SK-N-MC (cell line): ENCODE results near the gene COIL.

Experiments used
- EZH2 ChIP-seq: fragments of 200-600 bp; sonication (generic); IDR thresholded peaks from one replicate; pipeline ENCODE4 v1.6.1; 2017; ENCODE audit warnings: antibody characterized with exemption
- FOXP2 ChIP-seq: optimal IDR thresholded peaks from 2 replicates; pipeline ENCODE3; 2011; ENCODE audit warnings: mild to moderate bottlenecking, moderate library complexity; ENCODE audit not compliant: insufficient read depth; ENCODE audit errors: extremely low read length, control extremely low read depth
- POLR2AphosphoS5 ChIP-seq: IDR thresholded peaks from 2 replicates; pipeline ENCODE4 v1.6.1; 2012; ENCODE audit warnings: mild to moderate bottlenecking, low read depth, low read length, borderline replicate concordance

- TF ChIP-seq EZH2 (no peak), POLR2AphosphoS5 (no peak), FOXP2 (no peak)
Observed at GRCh38 chr17:56899403-56899802, 61.4 kb downstream of the COIL start.
